ENCODE data around the gene NCKAP5. TPM values are rescaled to one million over a fixed set of nuclear protein-coding genes. Genes with fewer than 3 reads are reported as not detected.

Gene NCKAP5
- total and polyA plus RNA-seq, 2 experiments from 2014 or later = 0.65 to 0.86 TPM

- no peaks in the 10 kb centered on the region for H3K4me1 ChIP-seq (ENCODE audit: insufficient read depth)
- H3K27me3 ChIP-seq (replicated peaks; ENCODE audit: insufficient read depth) = no peaks in the 10 kb centered on the region
- no peaks in the 10 kb centered on the region for H3F3A ChIP-seq (ENCODE audit: insufficient read depth)
- 59 to 71% methylated on average over 6 of the region's 6 CpGs for WGBS, 2 experiments (ENCODE audit: low coverage in 1 of 2, low lambda C conversion rate in 2 of 2, missing lambda C conversion rate in 2 of 2)
- in situ Hi-C loops (cut with MboI) = no loop called here
- TF ChIP-seq EZH2phosphoT487 (IDR thresholded peaks at IDR 0.05; ENCODE audit: insufficient read depth, low read depth) = no peak
- TF ChIP-seq EZH2 (IDR thresholded peaks at IDR 0.05; ENCODE audit: insufficient read depth, poor library complexity, severe bottlenecking) = no peak
- H3K27ac ChIP-seq = no peak overlapping the region
- no peaks in the 10 kb centered on the region for H4K20me1 ChIP-seq (ENCODE audit: insufficient read depth)
- no peak overlapping the region for H3K9ac ChIP-seq
- no peak overlapping the region for H3K4me2 ChIP-seq (ENCODE audit: unreplicated experiment)
- H3K9me2 ChIP-seq (ENCODE audit: insufficient read depth) = no peaks in the 10 kb centered on the region
- H3K36me3 ChIP-seq (ENCODE audit: low read depth) = no peaks in the 10 kb centered on the region
- DNase-seq = no peak
- no peak overlapping the region for H2AFZ ChIP-seq
- no peaks in the 10 kb centered on the region for H3K79me2 ChIP-seq (ENCODE audit: insufficient read depth)
- no peak overlapping the region for H3K4me3 ChIP-seq
- H3K9me3 ChIP-seq (ENCODE audit: low read depth) = no peaks in the 10 kb centered on the region
Observed at GRCh38 chr2:132732694-132733093, 835.6 kb downstream of the NCKAP5 start.

- Histone ChIP-seq H3K9me3 (ENCODE audit: low read depth) (no peaks in the 10 kb centered on the region), H2AFZ (no peak overlapping the region), H3K4me2 (ENCODE audit: unreplicated experiment) (no peak overlapping the region), H3K36me3 (ENCODE audit: low read depth) (no peaks in the 10 kb centered on the region), H3K27me3 (replicated peaks; ENCODE audit: insufficient read depth) (no peaks in the 10 kb centered on the region), H3K79me2 (ENCODE audit: insufficient read depth) (no peaks in the 10 kb centered on the region), H3F3A (ENCODE audit: insufficient read depth) (no peaks in the 10 kb centered on the region), H3K4me1 (ENCODE audit: insufficient read depth) (no peaks in the 10 kb centered on the region), H4K20me1 (ENCODE audit: insufficient read depth) (no peaks in the 10 kb centered on the region), H3K9me2 (ENCODE audit: insufficient read depth) (no peaks in the 10 kb centered on the region), H3K9ac (no peak overlapping the region), H3K4me3 (no peak overlapping the region), H3K27ac (no peak overlapping the region)
- in situ Hi-C loops (cut with MboI) = no loop called here
- DNase-seq = no peak
- 80 to 86% methylated on average over 5 of the region's 5 CpGs for WGBS, 2 experiments (ENCODE audit: low coverage in 1 of 2, low lambda C conversion rate in 2 of 2, missing lambda C conversion rate in 2 of 2)
- no peak for TF ChIP-seq EZH2 (IDR thresholded peaks at IDR 0.05; ENCODE audit: insufficient read depth, poor library complexity, severe bottlenecking)
- TF ChIP-seq EZH2phosphoT487 (IDR thresholded peaks at IDR 0.05; ENCODE audit: insufficient read depth, low read depth) = no peak
Observed at GRCh38 chr2:132731441-132731840, 836.8 kb downstream of the NCKAP5 start.

- Histone ChIP-seq H3K9ac (no peak overlapping the region), H3K27me3 (replicated peaks; ENCODE audit: insufficient read depth) (no peaks in the 10 kb centered on the region), H3K4me1 (ENCODE audit: insufficient read depth) (no peaks in the 10 kb centered on the region), H4K20me1 (ENCODE audit: insufficient read depth) (no peaks in the 10 kb centered on the region), H3K4me3 (no peak overlapping the region), H2AFZ (no peak overlapping the region), H3K4me2 (ENCODE audit: unreplicated experiment) (no peak overlapping the region), H3K9me3 (ENCODE audit: low read depth) (no peaks in the 10 kb centered on the region), H3F3A (ENCODE audit: insufficient read depth) (no peaks in the 10 kb centered on the region), H3K9me2 (ENCODE audit: insufficient read depth) (no peaks in the 10 kb centered on the region), H3K27ac (no peak overlapping the region), H3K79me2 (ENCODE audit: insufficient read depth) (no peaks in the 10 kb centered on the region), H3K36me3 (ENCODE audit: low read depth) (no peaks in the 10 kb centered on the region)
- in situ Hi-C loops (cut with MboI) = no loop called here
- DNase-seq = no peak
- TF ChIP-seq EZH2 (IDR thresholded peaks at IDR 0.05; ENCODE audit: insufficient read depth, poor library complexity, severe bottlenecking) = no peak
- TF ChIP-seq EZH2phosphoT487 (IDR thresholded peaks at IDR 0.05; ENCODE audit: insufficient read depth, low read depth) = no peak
- 53 to 55% methylated on average over 6 of the region's 6 CpGs for WGBS, 2 experiments (ENCODE audit: low coverage in 1 of 2, low lambda C conversion rate in 2 of 2, missing lambda C conversion rate in 2 of 2)
Observed at GRCh38 chr2:132730611-132731010, 837.7 kb downstream of the NCKAP5 start.

GRCh38 chr2:132729522-132729921, 838.7 kb downstream of the NCKAP5 start:
- H3K9me3 ChIP-seq (ENCODE audit: low read depth) = no peaks in the 10 kb centered on the region
- H3K36me3 ChIP-seq (ENCODE audit: low read depth) = no peaks in the 10 kb centered on the region
- H3K4me1 ChIP-seq (ENCODE audit: insufficient read depth) = no peaks in the 10 kb centered on the region
- no peaks in the 10 kb centered on the region for H3F3A ChIP-seq (ENCODE audit: insufficient read depth)
- no peak for DNase-seq
- in situ Hi-C loops (cut with MboI) = no loop called here
- no peaks in the 10 kb centered on the region for H3K79me2 ChIP-seq (ENCODE audit: insufficient read depth)
- H3K4me2 ChIP-seq (ENCODE audit: unreplicated experiment) = no peak overlapping the region
- H3K9me2 ChIP-seq (ENCODE audit: insufficient read depth) = no peaks in the 10 kb centered on the region
- H3K27ac ChIP-seq = no peak overlapping the region
- TF ChIP-seq EZH2phosphoT487 (IDR thresholded peaks at IDR 0.05; ENCODE audit: insufficient read depth, low read depth) (no peak), EZH2 (IDR thresholded peaks at IDR 0.05; ENCODE audit: insufficient read depth, poor library complexity, severe bottlenecking) (no peak)
- no peak overlapping the region for H3K9ac ChIP-seq
- H3K4me3 ChIP-seq = no peak overlapping the region
- H4K20me1 ChIP-seq (ENCODE audit: insufficient read depth) = no peaks in the 10 kb centered on the region
- no peaks in the 10 kb centered on the region for H3K27me3 ChIP-seq (replicated peaks; ENCODE audit: insufficient read depth)
- no peak overlapping the region for H2AFZ ChIP-seq

- Histone ChIP-seq H4K20me1 (ENCODE audit: insufficient read depth) (no peaks in the 10 kb centered on the region), H3K27ac (no peak overlapping the region), H3F3A (ENCODE audit: insufficient read depth) (no peaks in the 10 kb centered on the region), H3K9me3 (ENCODE audit: low read depth) (no peaks in the 10 kb centered on the region), H3K4me3 (no peak overlapping the region), H3K9me2 (ENCODE audit: insufficient read depth) (no peaks in the 10 kb centered on the region), H3K4me2 (ENCODE audit: unreplicated experiment) (no peak overlapping the region), H3K9ac (no peak overlapping the region), H3K27me3 (replicated peaks; ENCODE audit: insufficient read depth) (no peaks in the 10 kb centered on the region), H2AFZ (no peak overlapping the region), H3K36me3 (ENCODE audit: low read depth) (no peaks in the 10 kb centered on the region), H3K4me1 (ENCODE audit: insufficient read depth) (no peaks in the 10 kb centered on the region), H3K79me2 (ENCODE audit: insufficient read depth) (no peaks in the 10 kb centered on the region)
- TF ChIP-seq EZH2 (IDR thresholded peaks at IDR 0.05; ENCODE audit: insufficient read depth, poor library complexity, severe bottlenecking) (no peak), EZH2phosphoT487 (IDR thresholded peaks at IDR 0.05; ENCODE audit: insufficient read depth, low read depth) (no peak)
- in situ Hi-C loops (cut with MboI) = no loop called here
- 83 to 87% methylated on average over 4 of the region's 4 CpGs for WGBS, 2 experiments (ENCODE audit: low coverage in 1 of 2, low lambda C conversion rate in 2 of 2, missing lambda C conversion rate in 2 of 2)
- no peak for DNase-seq
Observed at GRCh38 chr2:132726155-132726554, 842.1 kb downstream of the NCKAP5 start.

All from GM23248 (cell line).